Activated T-cell treated with anti-CD3 and anti-CD28 coated beads, Interleukin-2, amount 50 U/mL, for 4 hours (primary cell): ENCODE measurements around the gene ASIC5. TPM values are rescaled to one million over a fixed set of nuclear protein-coding genes. Genes with fewer than 3 reads are reported as not detected.
"Not testable (repeated sequence)": the region's sequence is repeated elsewhere in the genome, so short reads cannot be mapped to it uniquely, and the experiment has no call there.

Source experiments
- ATAC-seq, 2 donors: fragments of 200-7000 bp; cut with Tn5 transposase; one replicate each; pipeline ENCODE4 v1.10.0; 2021
- DNase-seq: peaks from one replicate; pipeline ENCODE4 v3.0.0-alpha.2; 2020
- H3K27me3 Mint-ChIP-seq: one replicate; pipeline ENCODE4 v1.8.0; 2021; ENCODE audit warnings: low read depth, mixed read lengths
- H3K36me3 Mint-ChIP-seq: one replicate; pipeline ENCODE4 v1.8.0; 2022; ENCODE audit warnings: mixed read lengths; ENCODE audit not compliant: insufficient read depth
- H3K4me1 Mint-ChIP-seq: one replicate; pipeline ENCODE4 v1.8.0; 2021; ENCODE audit warnings: low read depth, mixed read lengths
- H3K4me3 Mint-ChIP-seq: one replicate; pipeline ENCODE4 v1.8.0; 2021; ENCODE audit warnings: mild to moderate bottlenecking, moderate library complexity, mixed read lengths
- H3K9me3 Mint-ChIP-seq: one replicate; pipeline ENCODE4 v1.8.0; 2021; ENCODE audit warnings: mixed read lengths
- total RNA-seq, 3 donors: library from RNA; stranded (reverse); gene quantifications; one replicate each; pipeline ENCODE4 v1.2.1, GENCODE V29; 2021

ASIC5 gene, protein sequence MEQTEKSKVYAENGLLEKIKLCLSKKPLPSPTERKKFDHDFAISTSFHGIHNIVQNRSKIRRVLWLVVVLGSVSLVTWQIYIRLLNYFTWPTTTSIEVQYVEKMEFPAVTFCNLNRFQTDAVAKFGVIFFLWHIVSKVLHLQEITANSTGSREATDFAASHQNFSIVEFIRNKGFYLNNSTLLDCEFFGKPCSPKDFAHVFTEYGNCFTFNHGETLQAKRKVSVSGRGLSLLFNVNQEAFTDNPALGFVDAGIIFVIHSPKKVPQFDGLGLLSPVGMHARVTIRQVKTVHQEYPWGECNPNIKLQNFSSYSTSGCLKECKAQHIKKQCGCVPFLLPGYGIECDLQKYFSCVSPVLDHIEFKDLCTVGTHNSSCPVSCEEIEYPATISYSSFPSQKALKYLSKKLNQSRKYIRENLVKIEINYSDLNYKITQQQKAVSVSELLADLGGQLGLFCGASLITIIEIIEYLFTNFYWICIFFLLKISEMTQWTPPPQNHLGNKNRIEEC
- not detected for total RNA-seq

DNA sequence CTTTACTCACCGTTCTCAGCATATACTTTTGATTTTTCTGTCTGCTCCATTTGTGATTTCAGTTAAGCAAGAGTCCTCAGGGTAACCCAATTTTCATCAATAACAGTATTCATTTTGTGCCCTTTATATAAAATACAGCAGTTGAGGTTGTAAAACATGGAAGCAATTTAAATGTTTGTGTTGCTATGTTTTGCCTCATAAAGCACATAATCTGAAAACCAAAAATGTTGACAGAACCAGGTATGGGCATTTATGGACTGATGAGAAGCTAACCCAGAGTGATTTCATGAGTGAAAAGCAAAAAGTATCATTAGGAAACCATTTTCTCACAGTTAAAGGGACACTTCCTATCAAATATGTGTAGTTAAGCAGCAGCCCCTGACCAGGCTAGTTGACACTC, at the start of gene ASIC5:
ASIC5 (minus strand) TSS at position 101 of the 400 bp plus-strand sequence; CDS start at position 50, 51 bp downstream.
- no peaks in the 10 kb centered on the region for H3K36me3 Mint-ChIP-seq
- no peak within 1 kb of the TSS for H3K4me3 Mint-ChIP-seq
- no peak for DNase-seq
- H3K27me3 Mint-ChIP-seq, result peaks cover 2% of the 10 kb centered on the region
- ATAC-seq, result no peak
- H3K4me1 Mint-ChIP-seq, result no peaks in the 10 kb centered on the region
- peaks cover 15% of the 10 kb centered on the region for H3K9me3 Mint-ChIP-seq

DNA sequence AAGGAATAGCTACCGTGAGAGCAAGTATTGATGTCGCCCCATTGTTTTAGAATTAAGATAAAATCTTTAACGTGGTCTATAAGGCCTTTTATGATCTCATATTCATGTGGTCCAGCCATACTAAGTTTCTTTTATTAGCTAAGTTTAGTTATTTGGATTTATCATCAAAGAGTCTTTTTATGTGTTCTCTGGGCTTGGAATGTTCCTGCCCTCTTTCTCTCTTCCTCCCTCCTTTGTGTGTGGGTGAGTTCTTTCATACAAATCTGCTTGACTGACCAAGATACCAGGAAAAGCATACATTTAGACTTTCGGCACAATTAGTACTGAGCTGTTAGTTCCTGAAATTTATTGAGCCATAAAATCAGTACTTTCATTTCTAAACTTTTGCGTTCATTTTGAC, 48.7 kb upstream of the ASIC5 start:
- Mint-ChIP-seq H3K4me1 (no peaks in the 10 kb centered on the region), H3K27me3 (peaks cover 3% of the 10 kb centered on the region), H3K9me3 (no peaks in the 10 kb centered on the region), H3K4me3 (no peak overlapping the region), H3K36me3 (no peaks in the 10 kb centered on the region)
- DNase-seq (no peak), ATAC-seq (no peak)

DNA sequence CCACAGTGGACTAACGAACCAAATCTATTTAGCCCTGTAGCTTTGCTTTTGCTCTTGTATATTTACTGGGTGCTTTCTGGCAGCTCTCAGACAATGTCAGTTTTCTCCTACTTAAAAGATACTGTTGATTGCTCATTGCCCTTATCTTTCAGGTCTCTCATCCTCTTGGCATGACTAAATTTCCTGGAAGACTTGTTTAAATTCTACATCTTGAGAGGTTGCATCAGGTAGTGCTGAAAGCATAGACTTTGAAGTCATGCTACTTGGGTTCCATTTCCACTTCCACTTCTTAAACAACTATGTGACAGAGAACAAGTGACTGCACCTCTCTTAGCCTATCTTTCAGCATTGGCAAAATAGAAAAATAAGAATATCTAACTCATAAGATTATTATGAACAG, 45.8 kb upstream of the ASIC5 start:
- no peaks in the 10 kb centered on the region for H3K36me3 Mint-ChIP-seq
- ATAC-seq (no peak), DNase-seq (no peak)

DNA sequence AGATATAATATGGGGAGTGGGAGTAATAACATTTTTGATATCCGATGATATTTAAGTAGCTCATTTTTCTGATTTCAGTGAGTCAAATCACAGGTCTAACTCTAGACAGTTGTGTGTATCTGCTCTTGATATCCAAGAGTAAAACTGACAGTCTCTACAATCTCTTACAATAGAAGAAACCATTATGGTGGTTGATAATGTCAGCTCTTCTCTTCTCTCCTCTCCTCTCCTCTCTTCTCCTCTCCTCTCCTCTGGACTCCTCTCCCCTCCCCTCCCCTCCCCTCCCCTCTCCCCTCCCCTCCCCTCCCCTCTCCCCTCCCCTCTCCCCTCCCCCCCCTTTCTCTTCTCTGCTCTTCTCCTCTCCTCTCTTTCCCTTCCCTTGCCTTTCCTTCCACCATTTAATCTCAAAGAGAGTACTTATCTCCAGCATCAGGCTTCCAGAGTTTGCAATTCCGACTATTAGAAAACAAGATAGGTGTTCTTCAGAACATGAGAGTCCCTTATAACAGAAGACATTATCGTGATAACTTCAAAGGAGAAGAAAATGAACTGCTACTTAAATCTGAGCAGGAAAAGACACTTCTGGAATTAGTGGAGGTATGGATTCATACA, 43.6 kb upstream of the ASIC5 start:
- no peak overlapping the region for H3K4me3 Mint-ChIP-seq
- DNase-seq (no peak), ATAC-seq (no peak)
- H3K4me1 Mint-ChIP-seq, result no peaks in the 10 kb centered on the region
- H3K36me3 Mint-ChIP-seq, result no peaks in the 10 kb centered on the region
- no peaks in the 10 kb centered on the region for H3K9me3 Mint-ChIP-seq
- H3K27me3 Mint-ChIP-seq, result peaks cover 2% of the 10 kb centered on the region

More for the DNA sequence above, 45.8 kb upstream of the ASIC5 start:
- H3K4me3 Mint-ChIP-seq, result no peak overlapping the region
- H3K4me1 Mint-ChIP-seq, result no peaks in the 10 kb centered on the region
- no peaks in the 10 kb centered on the region for H3K9me3 Mint-ChIP-seq
- H3K27me3 Mint-ChIP-seq, result peaks cover 2% of the 10 kb centered on the region

DNA sequence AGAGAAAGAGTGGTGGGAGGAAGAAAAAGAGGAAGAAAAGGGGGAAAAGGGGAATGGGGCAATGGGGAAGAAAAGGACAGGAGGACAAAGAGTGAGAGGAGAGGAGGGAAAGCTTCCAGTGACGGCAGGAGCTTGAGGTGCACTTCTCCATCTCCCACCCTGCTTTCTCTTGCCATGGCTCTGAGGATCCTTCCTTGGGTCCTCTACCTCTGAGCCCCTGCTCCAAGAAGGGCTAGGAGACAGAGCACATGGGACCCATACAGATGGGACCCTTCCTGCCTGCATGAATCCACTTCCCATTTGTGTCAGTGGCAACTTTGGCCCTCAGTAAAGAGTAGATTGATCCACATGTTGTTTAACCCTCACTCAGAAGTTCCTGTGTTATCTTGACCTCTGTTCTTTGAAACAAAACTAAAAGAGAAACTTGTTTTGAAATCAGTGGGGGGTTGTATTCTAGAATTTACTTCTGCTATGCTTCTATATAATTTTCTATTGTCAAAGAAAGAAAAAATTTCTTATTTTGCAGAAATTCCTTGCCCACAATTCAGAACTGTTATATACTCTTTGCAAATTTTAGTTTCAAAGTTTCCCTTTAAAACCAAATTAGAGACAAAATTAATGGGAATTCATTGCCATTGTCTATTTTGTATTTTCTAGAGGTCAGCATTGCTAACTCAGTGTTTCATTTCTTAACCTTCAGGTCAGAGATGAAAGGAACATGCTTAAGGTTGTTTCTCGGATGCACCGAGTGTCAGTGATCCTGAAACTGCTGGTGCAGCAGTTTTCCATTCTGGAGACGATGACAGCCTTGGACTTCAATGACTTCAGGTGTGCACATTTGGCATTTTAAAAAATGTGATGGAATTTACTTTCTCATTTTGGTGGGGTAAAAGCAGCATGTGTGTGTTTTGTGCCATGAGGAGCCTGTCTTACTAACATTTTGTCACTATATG, 42.4 kb upstream of the ASIC5 start:
- Mint-ChIP-seq H3K36me3 (no peaks in the 10 kb centered on the region), H3K9me3 (no peaks in the 10 kb centered on the region)
- ATAC-seq, result no peak

DNA sequence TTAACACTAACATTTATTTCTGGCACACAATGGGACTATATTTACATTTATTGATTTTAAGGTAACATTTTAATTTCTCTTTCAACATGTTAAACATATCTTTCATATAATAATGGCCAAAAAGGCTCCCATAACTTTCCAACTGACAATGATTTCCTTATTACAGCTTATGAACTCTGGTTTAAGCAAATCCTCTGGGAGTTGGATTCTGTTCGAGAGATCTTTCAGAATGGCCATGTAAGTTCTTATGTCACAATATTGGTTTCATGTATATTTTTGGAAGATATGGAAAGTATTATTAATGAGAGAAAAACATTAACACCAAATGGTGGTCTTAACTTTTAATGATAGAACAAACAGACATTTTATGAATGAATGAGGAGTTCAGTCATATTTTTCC, 41.5 kb upstream of the ASIC5 start:
- Mint-ChIP-seq H3K9me3 (no peaks in the 10 kb centered on the region), H3K4me3 (no peak overlapping the region), H3K27me3 (peaks cover 2% of the 10 kb centered on the region), H3K4me1 (no peaks in the 10 kb centered on the region), H3K36me3 (no peaks in the 10 kb centered on the region)
- ATAC-seq, result no peak
- no peak for DNase-seq

More for the DNA sequence above, 42.4 kb upstream of the ASIC5 start:
- peaks cover 2% of the 10 kb centered on the region for H3K27me3 Mint-ChIP-seq
- H3K4me1 Mint-ChIP-seq, result no peaks in the 10 kb centered on the region
- no peak for DNase-seq
- H3K4me3 Mint-ChIP-seq, result no peak overlapping the region

DNA sequence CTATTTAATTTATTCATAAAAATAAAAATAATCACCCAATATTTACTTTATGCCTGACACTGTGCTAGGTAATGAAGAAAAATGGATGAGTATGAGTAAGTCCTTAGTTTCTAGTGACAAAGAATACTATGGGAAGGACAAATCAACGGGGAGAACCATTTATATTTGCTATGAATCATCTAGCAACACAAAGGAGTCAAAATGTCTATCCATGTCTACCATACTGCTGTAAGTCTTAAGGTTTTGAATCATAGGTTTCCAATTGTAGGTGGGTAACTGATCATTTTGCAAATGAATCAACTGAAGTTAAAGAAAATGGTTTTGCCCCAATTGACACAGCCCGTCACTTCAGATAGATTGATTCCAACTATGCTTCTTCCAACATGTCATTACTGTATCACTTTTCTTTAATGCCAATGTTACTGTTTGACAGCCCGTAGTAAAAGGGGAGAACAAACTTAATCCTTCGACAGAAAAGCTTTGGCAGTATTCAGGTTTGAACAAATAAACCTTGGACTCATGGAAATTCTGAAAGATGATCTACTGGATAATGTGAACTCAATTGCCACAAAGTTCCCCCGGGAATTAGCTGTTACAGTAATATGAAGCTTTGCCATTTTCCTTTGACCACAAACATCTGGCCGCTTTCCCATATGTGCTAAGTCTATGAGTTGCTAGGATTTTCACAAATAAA, 40.6 kb upstream of the ASIC5 start:
- H3K4me1 Mint-ChIP-seq, result no peaks in the 10 kb centered on the region
- DNase-seq (no peak), ATAC-seq (no peak)
- no peaks in the 10 kb centered on the region for H3K9me3 Mint-ChIP-seq
- H3K27me3 Mint-ChIP-seq, result peaks cover 2% of the 10 kb centered on the region
- H3K36me3 Mint-ChIP-seq, result no peaks in the 10 kb centered on the region
- no peak overlapping the region for H3K4me3 Mint-ChIP-seq

DNA sequence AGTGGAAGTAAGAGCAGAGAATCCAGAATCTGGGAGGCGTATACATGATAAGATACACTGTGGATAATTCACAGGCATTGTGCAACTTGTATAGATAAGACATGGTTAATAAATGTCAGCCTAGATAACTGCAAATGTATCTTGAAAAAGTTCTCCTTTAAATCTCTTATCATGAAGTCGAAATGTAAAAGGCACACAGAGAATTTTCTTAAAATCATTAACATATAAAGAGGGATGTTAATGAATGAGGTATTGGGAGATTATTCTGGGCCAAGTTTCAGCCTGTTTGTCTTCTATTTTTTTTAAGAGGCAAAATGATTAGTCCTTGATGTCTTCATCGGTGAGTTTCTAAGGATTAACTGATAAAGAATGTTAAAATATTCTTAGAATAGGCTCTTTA, 38.3 kb upstream of the ASIC5 start:
- H3K27me3 Mint-ChIP-seq, result peaks cover 5% of the 10 kb centered on the region
- no peak for ATAC-seq

DNA sequence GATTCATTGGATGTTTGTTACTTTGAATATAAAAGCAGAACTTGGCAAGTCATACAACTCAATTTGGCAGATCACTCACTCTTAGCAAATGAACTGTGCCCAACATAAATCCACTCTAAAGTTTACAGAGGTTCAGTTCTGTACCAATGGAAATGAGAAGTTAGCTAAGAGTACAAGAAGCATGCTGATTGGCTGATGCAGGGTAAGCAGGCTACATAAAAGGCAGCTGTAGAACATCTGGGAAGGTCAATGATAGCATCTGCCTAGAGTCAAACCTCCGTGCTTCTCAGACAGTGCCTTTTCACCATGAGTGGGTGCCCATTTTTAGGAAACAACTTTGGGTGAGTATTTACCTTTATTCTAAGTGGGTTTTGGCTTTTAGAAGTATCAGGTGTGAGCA, 37.4 kb upstream of the ASIC5 start, which contains the start of gene TDO2:
TDO2 (plus strand) TSS at position 244 of the 400 bp plus-strand sequence; CDS start at position 307, 63 bp downstream.
- Mint-ChIP-seq H3K4me1 (no peaks in the 10 kb centered on the region), H3K4me3 (no peak within 1 kb of the TSS), H3K27me3 (peaks cover 5% of the 10 kb centered on the region), H3K36me3 (no peaks in the 10 kb centered on the region), H3K9me3 (no peaks in the 10 kb centered on the region)
- DNase-seq (no peak), ATAC-seq (no peak)

More for the DNA sequence above, 38.3 kb upstream of the ASIC5 start:
- Mint-ChIP-seq H3K4me3 (no peak overlapping the region), H3K4me1 (no peaks in the 10 kb centered on the region), H3K36me3 (no peaks in the 10 kb centered on the region), H3K9me3 (no peaks in the 10 kb centered on the region)
- no peak for DNase-seq

DNA sequence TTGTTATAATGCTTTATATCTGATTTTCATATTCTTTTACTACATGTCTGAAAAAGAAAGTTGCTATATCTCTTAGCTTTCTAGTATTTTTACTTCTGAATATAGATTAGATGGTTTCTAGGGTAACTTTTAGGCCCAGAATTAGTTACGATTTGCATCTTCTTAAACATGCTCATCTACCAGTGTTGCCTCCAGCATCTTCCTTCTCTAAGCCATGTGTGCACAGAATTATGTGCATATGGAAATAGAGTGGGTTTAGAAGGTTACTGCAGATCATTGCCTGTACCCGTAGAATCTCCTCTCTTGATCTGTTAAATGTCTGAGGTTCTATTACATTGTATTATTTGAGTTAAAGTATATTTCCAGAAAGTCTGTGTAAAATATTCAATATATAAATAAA, 34.9 kb upstream of the ASIC5 start:
- Mint-ChIP-seq H3K4me1 (no peaks in the 10 kb centered on the region), H3K36me3 (no peaks in the 10 kb centered on the region)

DNA sequence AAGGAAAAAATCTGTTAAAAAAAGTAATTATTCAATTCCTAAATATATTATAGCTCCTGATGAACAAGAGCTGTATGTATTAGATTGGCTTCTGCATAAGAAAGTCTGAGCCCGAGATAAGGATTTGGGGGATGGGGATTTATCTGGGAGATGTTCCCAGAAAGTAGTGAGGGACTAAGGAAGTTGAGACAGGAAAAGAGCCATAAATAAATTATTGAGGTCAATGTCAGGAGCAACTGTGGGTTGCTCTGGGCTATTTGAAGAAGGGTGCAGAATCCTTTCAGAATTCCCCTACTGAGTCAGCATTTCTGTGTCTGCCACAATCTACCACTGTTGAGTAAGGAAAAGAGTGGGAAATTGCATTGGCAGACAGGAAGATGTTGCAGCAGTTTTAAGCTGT, 34.3 kb upstream of the ASIC5 start:
- no peak for DNase-seq
- peaks cover 3% of the 10 kb centered on the region for H3K27me3 Mint-ChIP-seq
- no peak for ATAC-seq
- peaks cover 3% of the 10 kb centered on the region for H3K9me3 Mint-ChIP-seq
- no peaks in the 10 kb centered on the region for H3K36me3 Mint-ChIP-seq
- H3K4me3 Mint-ChIP-seq, result no peak overlapping the region
- H3K4me1 Mint-ChIP-seq, result no peaks in the 10 kb centered on the region

More for the DNA sequence above, 34.9 kb upstream of the ASIC5 start:
- ATAC-seq, result no peak
- no peak for DNase-seq
- H3K9me3 Mint-ChIP-seq, result no peaks in the 10 kb centered on the region
- H3K4me3 Mint-ChIP-seq, result no peak overlapping the region
- peaks cover 3% of the 10 kb centered on the region for H3K27me3 Mint-ChIP-seq

DNA sequence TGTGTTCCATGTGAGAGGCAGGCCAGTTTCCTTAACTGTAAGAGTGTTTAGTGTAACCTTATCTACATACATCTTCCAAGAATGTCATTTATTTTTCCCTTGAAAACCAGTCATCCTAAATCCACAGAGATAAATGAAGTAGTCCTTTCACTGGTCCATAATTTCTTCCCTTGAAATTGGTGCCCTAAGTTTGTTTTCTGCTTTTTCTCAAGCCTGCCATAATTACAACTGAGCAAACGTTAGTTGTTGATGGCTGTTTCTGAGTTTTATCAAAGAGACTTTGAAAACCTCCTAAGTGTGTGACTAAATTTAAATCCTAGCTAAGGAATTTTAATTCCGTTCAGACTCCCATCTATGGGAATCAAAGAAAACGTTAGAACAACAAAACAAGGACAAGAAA, 33.8 kb upstream of the ASIC5 start:
- DNase-seq (no peak), ATAC-seq (no peak)
- Mint-ChIP-seq H3K4me3 (no peak overlapping the region), H3K36me3 (no peaks in the 10 kb centered on the region), H3K4me1 (no peaks in the 10 kb centered on the region), H3K27me3 (peaks cover 3% of the 10 kb centered on the region), H3K9me3 (peaks cover 5% of the 10 kb centered on the region)

DNA sequence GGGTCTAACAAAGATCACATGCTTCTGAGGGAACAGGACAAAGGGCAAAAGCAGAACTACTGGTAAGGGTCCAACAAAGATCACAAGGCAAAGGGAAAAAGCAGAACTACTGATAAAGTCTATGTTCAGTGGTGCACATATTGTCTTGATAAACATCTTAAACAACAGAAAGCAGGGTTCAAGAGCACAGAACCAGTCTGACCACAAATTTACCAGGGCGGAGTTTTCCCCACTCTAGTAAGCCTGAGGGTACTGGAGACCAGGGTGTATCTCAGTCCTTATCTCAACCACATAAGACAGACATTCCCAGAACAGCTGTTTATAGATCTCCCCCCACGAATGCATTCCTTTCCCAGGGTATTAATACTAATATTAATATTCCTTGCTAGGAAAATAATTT, 32.3 kb upstream of the ASIC5 start:
- H3K4me1 Mint-ChIP-seq, result not testable (repeated sequence)

More for the DNA sequence above, 32.3 kb upstream of the ASIC5 start:
- not testable (repeated sequence) for H3K36me3 Mint-ChIP-seq, ATAC-seq, H3K4me3 Mint-ChIP-seq, DNase-seq, H3K27me3 Mint-ChIP-seq, H3K9me3 Mint-ChIP-seq
